ENCODE data around the gene KHNYN.

The KHNYN gene

GRCh38 chr14:24401810-24402702, 27.7 kb upstream of the KHNYN start:
- no peak for DNase-seq

DNA sequence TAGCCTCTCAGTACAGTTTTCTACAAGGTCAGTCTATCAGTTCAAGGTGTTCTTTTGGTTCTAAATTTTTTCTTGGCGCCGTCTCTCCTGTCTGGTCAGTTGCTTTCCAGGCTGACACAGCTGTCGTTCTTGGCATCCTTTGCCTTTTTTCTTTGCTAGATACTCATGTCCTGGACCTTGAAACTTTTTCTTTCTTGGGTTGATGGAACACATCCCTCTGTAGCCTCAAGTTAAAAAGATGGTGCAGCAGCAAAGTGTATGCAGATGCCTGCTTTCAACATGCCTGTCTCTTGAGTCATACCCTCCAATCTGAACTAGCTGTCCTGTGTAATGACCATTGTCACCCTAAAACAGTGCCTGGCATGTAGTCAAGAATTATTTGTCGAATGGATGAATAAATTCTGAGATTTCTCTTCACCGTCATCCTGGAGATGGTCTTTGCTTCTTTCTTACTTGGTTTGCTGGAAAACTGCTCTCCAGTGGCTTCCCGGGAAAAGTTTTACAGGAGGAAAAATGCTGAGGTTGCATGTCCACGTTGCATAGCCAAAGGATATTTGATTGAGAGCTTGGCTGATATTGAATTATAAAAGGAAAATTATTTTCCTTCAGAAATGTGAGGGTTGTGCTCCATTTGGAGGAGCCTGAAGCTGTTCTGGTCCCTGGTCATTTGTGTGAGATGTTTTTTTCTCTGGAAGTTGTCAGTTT, 26.3 kb upstream of the KHNYN start:
- no peak for DNase-seq

GRCh38 chr14:24404814-24405213, 24.9 kb upstream of the KHNYN start:
- no peak for DNase-seq

DNA sequence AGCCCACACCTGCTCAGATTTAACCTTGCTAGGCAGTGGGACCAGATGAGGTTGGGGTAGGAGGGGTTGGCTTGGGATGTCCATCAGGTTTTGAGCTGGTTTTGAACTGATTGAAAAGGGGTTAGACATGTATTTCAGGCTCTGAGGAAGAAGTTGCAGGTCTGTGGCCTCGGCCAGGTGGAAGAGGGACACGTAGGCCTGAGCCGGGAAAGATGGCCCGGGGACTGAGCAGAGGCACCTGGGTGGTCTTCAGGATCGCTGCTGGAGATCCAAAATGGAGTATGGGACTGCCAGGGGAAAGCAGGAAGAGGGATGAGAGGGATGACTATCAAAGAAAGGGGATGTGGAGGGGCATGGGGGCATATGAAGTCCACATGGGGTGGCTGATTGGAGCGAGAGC, 23.3 kb upstream of the KHNYN start:
- DNase-seq, result no peak

GRCh38 chr14:24407608-24408325, 22.0 kb upstream of the KHNYN start:
- no peak for DNase-seq

DNA sequence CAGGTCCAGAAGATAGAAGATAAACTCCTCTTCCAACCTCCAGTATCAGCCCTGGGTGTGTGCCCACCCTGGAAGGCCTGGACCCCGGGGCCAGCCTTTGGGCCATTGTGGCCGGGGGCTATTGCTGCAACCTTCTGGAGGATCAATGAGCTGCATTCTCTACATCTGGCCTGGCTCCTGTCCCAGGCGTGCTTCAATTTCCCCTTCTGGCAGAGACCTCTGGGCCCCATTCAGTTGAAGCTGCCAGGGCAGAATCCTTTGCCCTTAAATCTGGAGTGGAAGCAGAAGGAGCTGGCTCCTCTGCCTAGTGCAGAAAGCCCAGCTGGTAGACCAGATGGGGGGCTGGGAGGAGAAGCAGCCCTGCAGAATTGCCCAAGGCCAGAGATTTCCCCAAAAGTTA, 21.0 kb upstream of the KHNYN start:
- DNase-seq, result no peak

GRCh38 chr14:24409192-24409591, 20.6 kb upstream of the KHNYN start:
- no peak for DNase-seq

DNA sequence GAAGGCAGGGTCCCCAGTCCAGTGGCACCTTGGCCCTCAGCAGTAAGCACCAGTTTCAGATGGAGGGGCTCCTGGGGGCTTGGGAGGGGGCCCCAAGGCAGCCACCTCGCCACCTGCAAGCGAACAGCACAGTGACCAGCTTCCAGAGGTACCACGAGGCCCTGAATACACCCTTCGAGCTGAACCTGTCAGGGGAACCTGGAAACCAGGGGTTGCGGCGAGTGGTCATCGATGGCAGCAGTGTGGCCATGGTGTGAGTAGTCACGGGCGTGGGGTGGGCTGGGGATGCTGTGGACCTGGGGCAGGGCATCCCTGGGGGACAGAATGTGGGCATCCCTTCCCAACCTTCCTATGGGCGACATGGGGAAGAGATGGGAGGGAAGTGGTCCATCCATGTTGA, 19.8 kb upstream of the KHNYN start:
- no peak for DNase-seq

GRCh38 chr14:24411443-24412389, 18.0 kb upstream of the KHNYN start:
- DNase-seq, result no peak

DNA sequence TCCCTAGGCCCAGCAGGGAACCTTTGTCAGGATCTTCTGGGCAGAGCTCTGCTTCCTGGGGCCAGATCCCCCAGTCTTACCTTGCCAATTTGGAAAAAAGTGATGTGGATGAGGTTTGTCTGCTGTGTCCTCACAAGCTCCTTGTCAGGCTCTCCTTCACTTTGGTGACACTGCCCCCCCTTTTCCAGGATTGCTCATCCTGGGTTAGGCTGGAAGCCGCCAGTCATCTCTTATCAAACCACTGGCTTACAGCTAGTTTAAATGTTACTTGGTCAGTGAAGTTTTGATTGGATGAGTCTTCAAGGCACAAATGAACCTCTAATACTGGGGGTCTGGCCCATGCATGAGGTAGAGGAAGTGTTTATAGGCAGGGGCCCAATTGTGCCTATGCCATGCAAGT, 15.7 kb upstream of the KHNYN start:
- no peak for DNase-seq

GRCh38 chr14:24414732-24415420, 14.9 kb upstream of the KHNYN start:
- DNase-seq, result no peak

- no peak for DNase-seq
Measured at GRCh38 chr14:24415421-24416253, 14.1 kb upstream of the KHNYN start.

DNA sequence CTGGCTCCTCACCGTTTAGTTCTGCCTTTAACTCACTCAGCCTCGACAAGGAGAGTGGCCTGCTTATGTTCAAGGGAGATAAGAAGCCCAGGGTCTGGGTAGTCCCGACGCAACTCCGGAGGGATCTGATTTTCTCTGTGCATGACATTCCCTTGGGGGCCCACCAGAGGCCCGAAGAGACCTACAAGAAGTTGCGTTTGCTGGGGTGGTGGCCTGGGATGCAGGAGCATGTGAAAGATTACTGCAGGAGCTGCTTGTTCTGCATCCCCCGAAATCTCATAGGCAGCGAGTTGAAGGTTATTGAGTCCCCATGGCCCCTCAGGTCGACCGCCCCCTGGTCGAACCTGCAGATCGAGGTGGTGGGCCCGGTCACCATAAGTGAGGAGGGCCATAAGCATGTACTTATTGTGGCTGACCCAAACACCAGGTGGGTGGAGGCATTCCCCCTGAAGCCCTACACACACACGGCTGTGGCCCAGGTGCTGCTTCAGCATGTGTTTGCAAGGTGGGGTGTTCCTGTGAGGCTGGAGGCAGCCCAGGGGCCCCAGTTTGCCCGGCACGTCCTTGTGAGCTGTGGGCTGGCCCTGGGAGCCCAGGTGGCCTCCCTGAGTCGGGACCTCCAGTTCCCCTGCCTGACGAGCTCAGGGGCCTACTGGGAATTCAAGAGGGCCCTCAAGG, 13.4 kb upstream of the KHNYN start:
- DNase-seq, result no peak

GRCh38 chr14:24416932-24417619, 12.7 kb upstream of the KHNYN start:
- DNase-seq, result no peak

GRCh38 chr14:24417832-24418491, 11.8 kb upstream of the KHNYN start:
- no peak for DNase-seq

DNA sequence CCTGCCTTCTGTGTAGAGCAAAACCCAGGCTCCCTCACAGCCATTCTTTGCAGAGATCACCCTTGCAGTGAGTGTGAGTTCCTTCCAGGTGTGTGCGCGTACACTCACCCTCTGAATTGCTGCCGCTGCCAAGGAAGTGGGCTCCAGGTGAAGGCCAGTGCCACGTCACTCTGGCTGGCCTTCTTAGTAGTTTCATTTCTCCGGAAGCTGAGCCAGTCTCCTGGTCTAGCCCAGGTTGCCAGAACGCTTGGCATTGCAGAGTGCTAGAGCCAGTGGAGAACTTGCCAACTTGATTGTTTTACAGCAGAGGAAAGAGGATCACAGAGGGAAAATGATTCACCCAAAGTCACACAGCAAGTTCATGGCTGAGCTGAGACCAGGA, 11.3 kb upstream of the KHNYN start:
- no peak for DNase-seq

DNA sequence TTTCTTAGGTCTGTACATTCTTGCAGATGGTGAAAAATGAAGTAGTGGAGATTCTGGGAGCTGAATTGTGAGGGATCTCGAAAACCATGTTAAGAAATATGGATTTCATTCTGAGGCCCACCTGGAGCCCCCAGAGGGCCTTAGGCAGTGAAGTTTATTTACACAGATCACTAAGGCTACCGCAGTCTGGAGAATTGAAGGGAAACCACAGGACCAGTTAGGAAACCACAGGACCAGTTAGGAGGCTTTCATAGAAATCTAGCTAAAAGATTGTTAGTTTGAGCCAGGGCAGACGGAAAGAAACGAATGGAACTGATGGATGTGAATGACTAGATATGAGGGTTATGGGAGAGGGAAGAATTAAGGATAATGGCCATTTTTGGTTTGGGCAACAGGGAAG, 7.5 kb upstream of the KHNYN start:
- no peak for DNase-seq

DNA sequence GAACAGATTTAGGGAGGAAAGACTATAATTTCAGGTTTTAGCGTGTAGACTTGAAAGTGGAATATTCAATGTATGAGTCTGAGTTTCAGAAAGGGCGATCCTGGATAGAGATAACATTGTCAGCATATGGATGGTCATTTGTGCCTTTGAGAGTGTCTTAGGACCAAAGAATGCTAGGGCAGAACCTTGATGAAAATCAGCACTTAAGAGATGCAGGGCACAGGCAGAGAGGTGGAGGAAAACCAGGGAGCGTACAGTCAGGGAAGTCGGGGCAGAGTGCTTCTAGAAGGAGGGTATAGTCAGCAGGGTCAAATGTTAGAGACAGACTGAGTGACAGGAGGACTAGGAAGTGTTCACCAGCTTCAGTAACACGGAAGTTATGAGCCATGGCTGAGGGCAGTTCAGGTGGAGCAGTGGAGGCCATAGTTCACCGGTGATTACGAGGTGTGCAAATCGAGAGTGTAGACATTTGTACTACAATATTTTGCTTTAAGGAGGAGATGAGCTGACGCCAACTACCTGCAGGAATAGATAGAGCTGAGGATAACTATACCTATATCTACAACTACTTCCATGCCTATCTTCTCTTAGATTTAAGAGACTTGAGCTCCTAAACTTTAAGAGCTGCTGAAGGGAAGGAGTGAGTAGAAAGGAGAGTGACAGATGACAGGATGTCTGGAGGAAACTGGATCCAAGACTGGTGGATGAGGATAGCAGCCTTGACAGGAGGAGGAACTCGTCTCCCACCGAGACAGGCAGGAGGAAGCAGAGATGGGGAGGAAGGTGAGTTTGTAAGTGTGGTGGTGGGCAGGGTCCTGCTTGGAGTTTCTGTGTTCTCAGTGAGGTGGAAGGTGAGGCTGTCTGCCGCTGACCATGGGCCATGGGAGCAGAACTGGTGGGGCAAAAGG, 6.8 kb upstream of the KHNYN start:
- DNase-seq, result no peak
